ENCODE data around the gene GSG1L. TPM values are rescaled to one million over a fixed set of nuclear protein-coding genes. Genes with fewer than 3 reads are reported as not detected.

Gene GSG1L
- total RNA-seq (10 to 100 TPM in 1 of 10 donors, 1 to 10 TPM in 3, under 1 TPM in 3, not detected in 3; 0.68 to 14.6 (median 3.4) TPM), polyA plus RNA-seq (not detected)
- long read RNA-seq, donor 1, result 0 reads
- long read RNA-seq, donor 2, result 0 reads
- long read RNA-seq, donor 3, result 0 reads

- TF ChIP-seq, protein P1, sequence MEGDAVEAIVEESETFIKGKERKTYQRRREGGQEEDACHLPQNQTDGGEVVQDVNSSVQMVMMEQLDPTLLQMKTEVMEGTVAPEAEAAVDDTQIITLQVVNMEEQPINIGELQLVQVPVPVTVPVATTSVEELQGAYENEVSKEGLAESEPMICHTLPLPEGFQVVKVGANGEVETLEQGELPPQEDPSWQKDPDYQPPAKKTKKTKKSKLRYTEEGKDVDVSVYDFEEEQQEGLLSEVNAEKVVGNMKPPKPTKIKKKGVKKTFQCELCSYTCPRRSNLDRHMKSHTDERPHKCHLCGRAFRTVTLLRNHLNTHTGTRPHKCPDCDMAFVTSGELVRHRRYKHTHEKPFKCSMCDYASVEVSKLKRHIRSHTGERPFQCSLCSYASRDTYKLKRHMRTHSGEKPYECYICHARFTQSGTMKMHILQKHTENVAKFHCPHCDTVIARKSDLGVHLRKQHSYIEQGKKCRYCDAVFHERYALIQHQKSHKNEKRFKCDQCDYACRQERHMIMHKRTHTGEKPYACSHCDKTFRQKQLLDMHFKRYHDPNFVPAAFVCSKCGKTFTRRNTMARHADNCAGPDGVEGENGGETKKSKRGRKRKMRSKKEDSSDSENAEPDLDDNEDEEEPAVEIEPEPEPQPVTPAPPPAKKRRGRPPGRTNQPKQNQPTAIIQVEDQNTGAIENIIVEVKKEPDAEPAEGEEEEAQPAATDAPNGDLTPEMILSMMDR (IDR thresholded peaks at IDR 0.05), result peak in 8 of 9 donors; percentile 9 to 46 (median 32)
- intact Hi-C loops (cut with DNase I), result loop anchor here in 6 of 10 donors (5.0 to 10.0 kb wide), 3 partner anchors 81 to 419 kb away; no protein-coding TSS in a partner anchor
- DNase-seq, result no peak
- Histone ChIP-seq H3K36me3 (no peaks in the 10 kb centered on the region), H3K27ac (peak within 1 kb of the TSS in 1 of 10 donors; percentile 7), H3K4me1 (peaks cover 0 to 11% (median 0%) of the 10 kb centered on the region in 9 donors), H3K27me3 (peaks cover 10 to 65% (median 57%) of the 10 kb centered on the region in 7 donors), H3K9me3 (no peaks in the 10 kb centered on the region), H3K4me3 (peak within 1 kb of the TSS in 6 of 10 donors; percentile 19 to 51 (median 34))
- ATAC-seq, result peak; percentile 49 to 78 (median 70)
- WGBS, 2 donors, result 1 to 2% methylated on average over 32 to 53 of the region's 54 CpGs
These were observed at the start of gene GSG1L for GRCh38 chr16:28063591-28064061. GSG1L (minus strand) TSS chr16:28063714; CDS start chr16:28063424, 290 bp downstream.

GRCh38 chr16:28112908-28113307 lies 49.4 kb upstream of the GSG1L start:
- H3K27me3 ChIP-seq, result no peaks in the 10 kb centered on the region
- no peaks in the 10 kb centered on the region for H3K9me3 ChIP-seq
- 85 to 88% methylated on average over 10 of the region's 10 CpGs for WGBS, 2 donors
- no peak overlapping the region for H3K4me3 ChIP-seq
- TF ChIP-seq, protein P1 (IDR thresholded peaks at IDR 0.05), result no peak
- DNase-seq (no peak), ATAC-seq (no peak)
- intact Hi-C loops (cut with DNase I), result no loop called here
- H3K36me3 ChIP-seq, result peaks cover 0 to 100% (median 62%) of the 10 kb centered on the region in 9 donors
- no peak overlapping the region for H3K27ac ChIP-seq
- H3K4me1 ChIP-seq, result peaks cover 0 to 23% (median 0%) of the 10 kb centered on the region in 9 donors

- peaks cover 0 to 23% (median 0%) of the 10 kb centered on the region in 9 donors for H3K4me1 ChIP-seq
- peaks cover 4 to 100% (median 69%) of the 10 kb centered on the region in 9 donors for H3K36me3 ChIP-seq
- DNase-seq, result no peak
- no peak overlapping the region for H3K4me3 ChIP-seq
- H3K9me3 ChIP-seq, result no peaks in the 10 kb centered on the region
- ATAC-seq, result no peak
- TF ChIP-seq, protein P1 (IDR thresholded peaks at IDR 0.05), result no peak
- WGBS, 2 donors, result 87 to 94% methylated on average over 2 of the region's 2 CpGs
- intact Hi-C loops (cut with DNase I), result no loop called here
- peak overlapping the region in 1 of 10 donors; percentile 66 for H3K27ac ChIP-seq
- no peaks in the 10 kb centered on the region for H3K27me3 ChIP-seq
These were observed 47.5 kb upstream of the GSG1L start for GRCh38 chr16:28110977-28111376.

DNA sequence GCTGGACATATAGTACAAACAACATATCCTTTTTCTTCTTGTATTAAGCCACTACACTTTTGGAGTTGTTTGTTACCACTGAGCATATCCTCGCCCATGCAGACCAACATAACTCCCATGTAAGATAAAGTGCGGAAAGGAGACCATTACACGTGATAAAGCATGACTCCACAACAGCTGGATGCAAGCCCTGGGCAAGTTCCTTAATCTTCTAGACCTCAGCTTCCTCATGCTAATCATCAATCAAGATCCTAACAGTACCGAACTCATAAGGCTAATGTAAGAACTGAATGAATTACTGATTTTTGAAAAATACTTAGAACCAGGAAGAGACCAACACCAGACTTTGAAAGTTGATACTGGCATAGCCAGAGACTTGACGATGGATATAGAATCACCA lies 47.0 kb upstream of the GSG1L start:
- no peak for DNase-seq
- H3K27me3 ChIP-seq, result no peaks in the 10 kb centered on the region
- 75 to 78% methylated on average over 5 of the region's 5 CpGs for WGBS, 2 donors
- intact Hi-C loops (cut with DNase I), result no loop called here
- TF ChIP-seq, protein P1 (IDR thresholded peaks at IDR 0.05), result no peak
- peak overlapping the region in 1 of 10 donors; percentile 66 for H3K27ac ChIP-seq
- H3K4me3 ChIP-seq, result no peak overlapping the region
- ATAC-seq, result peak in 3 of 8 donors; percentile 45 to 65 (median 62)
- peaks cover 4 to 100% (median 69%) of the 10 kb centered on the region in 9 donors for H3K36me3 ChIP-seq
- no peaks in the 10 kb centered on the region for H3K9me3 ChIP-seq
- H3K4me1 ChIP-seq, result peaks cover 0 to 23% (median 0%) of the 10 kb centered on the region in 9 donors
